HG03354 (cell line): ENCODE data around the gene INTS12.

Source experiments
- ATAC-seq: cut with Tn5 transposase; IDR thresholded peaks from one replicate; pipeline ENCODE4 v1.9.1; 2021; ENCODE audit warnings: mild to moderate bottlenecking; ENCODE audit not compliant: unreplicated experiment, poor library complexity, severe bottlenecking

The INTS12 gene

DNA sequence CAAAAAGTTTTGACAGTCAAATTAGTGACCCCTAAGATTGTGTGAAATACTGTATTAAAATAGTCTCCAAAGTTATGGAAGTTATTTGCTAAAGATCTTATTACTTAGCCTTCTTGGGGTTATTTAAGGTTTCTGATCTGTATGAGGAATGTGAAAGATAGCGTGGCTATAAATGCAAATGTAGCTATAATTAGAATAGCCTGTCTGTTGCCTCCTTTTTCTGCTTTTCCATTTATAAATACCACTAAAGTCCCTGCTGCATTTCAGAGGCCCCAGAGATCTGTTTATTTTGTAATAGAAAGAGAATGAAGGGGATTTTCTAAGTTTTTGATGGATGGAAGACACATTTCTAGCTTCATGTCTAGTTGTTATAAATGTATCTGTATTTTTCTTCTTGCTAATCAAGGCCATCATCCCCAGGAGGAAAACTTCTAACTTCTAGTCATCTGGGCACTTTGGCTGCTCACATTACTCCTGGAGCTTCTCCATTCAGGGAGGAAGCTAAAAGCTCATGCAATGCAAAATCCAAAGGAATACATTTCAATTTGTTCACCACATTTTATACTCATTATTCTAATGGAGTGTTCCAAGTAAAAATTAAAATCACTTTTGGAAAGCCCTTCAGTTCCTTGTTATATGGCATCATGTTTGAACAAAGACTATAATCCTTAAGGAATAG, 73.9 kb downstream of the INTS12 start:
- no peak for ATAC-seq

DNA sequence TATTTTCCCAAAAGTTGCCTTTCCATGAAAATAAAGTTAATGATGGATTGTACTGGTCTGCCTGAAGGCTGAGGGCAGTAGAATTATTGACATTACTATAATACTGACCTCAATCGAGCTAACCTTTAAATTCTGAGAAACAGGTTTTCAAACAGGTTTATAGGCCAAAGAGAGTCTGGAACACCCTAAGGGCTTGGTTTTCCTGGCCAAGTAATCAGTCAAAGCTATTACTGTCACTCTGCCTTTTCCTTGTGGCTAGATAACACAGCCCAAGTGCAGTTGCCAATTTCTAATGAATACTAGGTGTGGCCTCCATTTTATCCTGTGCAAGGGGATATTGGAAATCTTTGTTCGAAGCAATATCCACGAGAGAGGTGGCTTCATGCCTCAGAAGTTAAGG, 75.2 kb downstream of the INTS12 start:
- ATAC-seq = no peak
